ENCODE results near the gene PLEKHH1. TPM values are rescaled to one million over a fixed set of nuclear protein-coding genes. Genes with fewer than 3 reads are reported as not detected.

Gene PLEKHH1
- total RNA-seq, 1 donor from 2014 or later = 25.3 TPM

- Mint-ChIP-seq H3K9me3 (no peaks in the 10 kb centered on the region), H3K27ac (no peak overlapping the region), H3K27me3 (peaks cover 6% of the 10 kb centered on the region), H3K4me3 (no peak overlapping the region), H3K4me1 (ENCODE audit: unreplicated experiment) (no peaks in the 10 kb centered on the region), H3K36me3 (no peaks in the 10 kb centered on the region)
- TF ChIP-seq, protein P1, sequence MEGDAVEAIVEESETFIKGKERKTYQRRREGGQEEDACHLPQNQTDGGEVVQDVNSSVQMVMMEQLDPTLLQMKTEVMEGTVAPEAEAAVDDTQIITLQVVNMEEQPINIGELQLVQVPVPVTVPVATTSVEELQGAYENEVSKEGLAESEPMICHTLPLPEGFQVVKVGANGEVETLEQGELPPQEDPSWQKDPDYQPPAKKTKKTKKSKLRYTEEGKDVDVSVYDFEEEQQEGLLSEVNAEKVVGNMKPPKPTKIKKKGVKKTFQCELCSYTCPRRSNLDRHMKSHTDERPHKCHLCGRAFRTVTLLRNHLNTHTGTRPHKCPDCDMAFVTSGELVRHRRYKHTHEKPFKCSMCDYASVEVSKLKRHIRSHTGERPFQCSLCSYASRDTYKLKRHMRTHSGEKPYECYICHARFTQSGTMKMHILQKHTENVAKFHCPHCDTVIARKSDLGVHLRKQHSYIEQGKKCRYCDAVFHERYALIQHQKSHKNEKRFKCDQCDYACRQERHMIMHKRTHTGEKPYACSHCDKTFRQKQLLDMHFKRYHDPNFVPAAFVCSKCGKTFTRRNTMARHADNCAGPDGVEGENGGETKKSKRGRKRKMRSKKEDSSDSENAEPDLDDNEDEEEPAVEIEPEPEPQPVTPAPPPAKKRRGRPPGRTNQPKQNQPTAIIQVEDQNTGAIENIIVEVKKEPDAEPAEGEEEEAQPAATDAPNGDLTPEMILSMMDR (conservative IDR thresholded peaks at IDR 0.05) = no peak
- no peak for DNase-seq (ENCODE audit: extremely low spot score, unreplicated experiment)
These were observed 30.2 kb upstream of the PLEKHH1 start for GRCh38 chr14:67502867-67503266.

DNA sequence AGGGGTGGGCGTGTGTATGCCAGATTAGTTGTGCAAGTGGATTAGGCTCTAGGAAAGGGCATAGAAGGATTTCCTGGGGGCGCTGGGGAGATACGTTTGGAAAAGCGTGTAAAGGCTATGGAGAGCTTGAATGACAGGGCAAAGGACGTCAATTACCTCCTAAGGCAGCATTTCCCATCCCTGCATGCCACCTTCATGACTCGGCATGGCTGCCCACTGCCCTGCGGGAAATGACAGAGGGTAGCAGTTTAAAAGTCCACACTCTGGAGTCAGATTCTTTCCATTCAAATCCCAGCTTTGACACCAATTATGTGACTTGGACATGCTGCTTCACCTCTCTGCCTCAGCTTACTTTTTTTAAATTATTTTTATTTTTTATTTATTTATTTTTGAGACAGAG is 29.8 kb upstream of the PLEKHH1 start:
- TF ChIP-seq, protein P1 (conservative IDR thresholded peaks at IDR 0.05) = no peak
- H3K9me3 Mint-ChIP-seq = no peaks in the 10 kb centered on the region
- no peak overlapping the region for H3K4me3 Mint-ChIP-seq
- H3K27me3 Mint-ChIP-seq = peaks cover 6% of the 10 kb centered on the region
- no peak overlapping the region for H3K27ac Mint-ChIP-seq
- DNase-seq (ENCODE audit: extremely low spot score, unreplicated experiment) = no peak
- no peaks in the 10 kb centered on the region for H3K36me3 Mint-ChIP-seq
- H3K4me1 Mint-ChIP-seq (ENCODE audit: unreplicated experiment) = no peaks in the 10 kb centered on the region

DNA sequence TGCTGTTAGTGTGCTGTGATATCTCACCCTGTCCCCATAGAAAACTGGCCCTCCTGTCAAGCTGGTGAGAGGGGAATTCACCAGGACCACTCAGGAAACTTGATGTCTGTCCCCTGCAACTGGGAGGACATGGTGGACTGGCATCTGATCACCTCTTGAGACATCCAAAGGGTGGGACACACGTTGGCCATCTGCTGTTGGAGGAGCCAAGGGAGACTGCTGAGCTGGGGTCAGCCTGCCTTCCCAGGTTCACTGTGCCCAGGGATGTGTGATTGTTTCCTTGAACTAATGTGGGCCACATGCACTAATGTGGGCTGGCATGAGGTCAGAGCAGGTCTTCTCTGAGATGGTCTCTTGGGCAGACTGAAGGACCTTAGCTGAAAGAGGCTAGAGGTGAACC is 27.8 kb upstream of the PLEKHH1 start:
- DNase-seq (ENCODE audit: extremely low spot score, unreplicated experiment) = no peak
- H3K27me3 Mint-ChIP-seq = peaks cover 10% of the 10 kb centered on the region
- H3K9me3 Mint-ChIP-seq = no peaks in the 10 kb centered on the region
- H3K4me3 Mint-ChIP-seq = no peak overlapping the region
- TF ChIP-seq, protein P1 (conservative IDR thresholded peaks at IDR 0.05) = no peak
- H3K36me3 Mint-ChIP-seq = no peaks in the 10 kb centered on the region
- H3K27ac Mint-ChIP-seq = no peak overlapping the region
- no peaks in the 10 kb centered on the region for H3K4me1 Mint-ChIP-seq (ENCODE audit: unreplicated experiment)

DNA sequence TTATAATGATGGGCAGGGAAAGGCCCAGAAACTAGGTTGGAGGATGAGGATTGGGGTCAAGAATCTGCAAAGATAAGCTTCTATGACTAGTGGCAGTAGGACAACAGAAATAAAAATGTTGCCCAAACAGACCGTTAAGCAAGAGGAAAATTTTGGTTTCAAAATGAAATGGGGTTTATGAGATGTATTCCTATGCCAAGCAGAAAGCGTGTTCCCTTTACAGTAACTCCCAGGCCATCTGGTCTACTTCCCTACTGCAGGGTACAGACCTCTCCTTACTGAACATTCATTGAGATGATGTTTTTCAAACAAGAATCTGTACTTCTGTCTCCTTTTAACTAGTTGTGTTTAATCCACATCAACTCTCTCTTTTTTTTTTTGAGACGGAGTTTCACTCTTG is 24.1 kb upstream of the PLEKHH1 start:
- H3K36me3 Mint-ChIP-seq = no peaks in the 10 kb centered on the region
- H3K4me1 Mint-ChIP-seq (ENCODE audit: unreplicated experiment) = peaks cover 5% of the 10 kb centered on the region
- peaks cover 46% of the 10 kb centered on the region for H3K27me3 Mint-ChIP-seq
- no peaks in the 10 kb centered on the region for H3K9me3 Mint-ChIP-seq
- TF ChIP-seq, protein P1 (conservative IDR thresholded peaks at IDR 0.05) = no peak
- no peak overlapping the region for H3K4me3 Mint-ChIP-seq
- H3K27ac Mint-ChIP-seq = no peak overlapping the region
- DNase-seq (ENCODE audit: extremely low spot score, unreplicated experiment) = no peak

- no peak for DNase-seq (ENCODE audit: extremely low spot score, unreplicated experiment)
- H3K4me1 Mint-ChIP-seq (ENCODE audit: unreplicated experiment) = peaks cover 5% of the 10 kb centered on the region
- no peaks in the 10 kb centered on the region for H3K36me3 Mint-ChIP-seq
- H3K27ac Mint-ChIP-seq = no peak overlapping the region
- H3K27me3 Mint-ChIP-seq = peaks cover 52% of the 10 kb centered on the region
- no peaks in the 10 kb centered on the region for H3K9me3 Mint-ChIP-seq
- H3K4me3 Mint-ChIP-seq = no peak overlapping the region
- TF ChIP-seq, protein P1 (conservative IDR thresholded peaks at IDR 0.05) = no peak
These were observed 23.0 kb upstream of the PLEKHH1 start for GRCh38 chr14:67510121-67510520.

DNA sequence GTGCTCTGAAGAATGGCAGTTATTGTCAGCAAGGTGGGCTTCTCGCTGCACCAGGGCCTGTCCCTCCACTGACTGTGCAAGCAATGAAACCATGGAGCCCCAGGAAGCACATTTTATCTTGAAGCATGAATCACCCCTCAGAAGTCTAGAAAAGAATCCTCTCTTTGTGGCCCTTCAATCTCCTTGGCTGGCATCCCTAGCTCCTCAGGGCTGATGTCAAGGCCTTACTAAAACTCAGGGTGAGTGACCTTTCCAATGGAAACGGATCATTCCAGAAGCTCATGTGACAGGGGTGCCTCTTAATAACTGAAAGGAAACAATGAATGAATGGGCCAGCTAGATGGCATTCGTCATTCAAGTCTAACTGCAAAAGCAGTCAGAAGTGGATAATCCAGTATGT is 22.3 kb upstream of the PLEKHH1 start:
- Mint-ChIP-seq H3K27ac (no peak overlapping the region), H3K4me3 (no peak overlapping the region), H3K27me3 (peaks cover 56% of the 10 kb centered on the region), H3K36me3 (no peaks in the 10 kb centered on the region), H3K4me1 (ENCODE audit: unreplicated experiment) (peaks cover 5% of the 10 kb centered on the region), H3K9me3 (no peaks in the 10 kb centered on the region)
- no peak for DNase-seq (ENCODE audit: extremely low spot score, unreplicated experiment)
- TF ChIP-seq, protein P1 (conservative IDR thresholded peaks at IDR 0.05) = no peak
